K562 (cell line): Measurements from ENCODE around the gene KCTD18. TPM values are rescaled to one million over a fixed set of nuclear protein-coding genes. Genes with fewer than 3 reads are reported as not detected.

ENCODE experiments used
- ARID4B ChIP-seq: sonication (generic); formaldehyde crosslinking; IDR thresholded peaks from 2 replicates; pipeline ENCODE4 v1.8.0; 2022; ENCODE audit warnings: mild to moderate bottlenecking, missing genetic modification reagents
- CEBPG ChIP-seq, 3 experiments: fragments of 200-800 bp in 1 of 3; sonication (Bioruptor generic) in 1 of 3; sonication (generic) in 1 of 3; formaldehyde crosslinking in 1 of 3; IDR thresholded peaks in 2 of 3; conservative IDR thresholded peaks in 1 of 3; 2 replicates each; pipeline versions ENCODE4 v1.6.1 to v1.8.0; 2016 to 2022; ENCODE audit warnings: missing compliant biosample characterization in 2 of 3, missing genetic modification characterization in 2 of 3, mild to moderate bottlenecking in 1 of 3, missing genetic modification reagents in 1 of 3
- ETV5 ChIP-seq: sonication (generic); formaldehyde crosslinking; IDR thresholded peaks from 2 replicates; pipeline ENCODE4 v1.4.0; 2020; ENCODE audit warnings: low read depth, mild to moderate bottlenecking, missing genetic modification reagents
- GATAD2B ChIP-seq: fragments of 450-650 bp; IDR thresholded peaks from 2 replicates; pipeline ENCODE4 v1.6.1; 2017; ENCODE audit warnings: mild to moderate bottlenecking, borderline replicate concordance
- HDAC2 ChIP-seq: fragments of 450-650 bp; IDR thresholded peaks from 2 replicates; pipeline ENCODE4 v1.6.1; 2016; ENCODE audit warnings: mild to moderate bottlenecking
- MXD1 ChIP-seq: fragments of 250-450 bp; sonication (Bioruptor Pico); IDR thresholded peaks from 2 replicates; pipeline ENCODE4 v1.8.0; 2021; ENCODE audit warnings: borderline replicate concordance, mild to moderate bottlenecking, moderate library complexity; ENCODE audit not compliant: poor library complexity, severe bottlenecking
- NFRKB ChIP-seq: fragments of 450-650 bp; IDR thresholded peaks from 2 replicates; pipeline ENCODE4 v1.6.1; 2016; ENCODE audit warnings: low read depth
- NR2C2 ChIP-seq, 2 experiments: fragments of 200-800 bp in 1 of 2; sonication (Bioruptor generic) in 1 of 2; sonication (generic) in 1 of 2; formaldehyde crosslinking in 1 of 2; IDR thresholded peaks; 2 replicates each; pipeline versions ENCODE4 v1.6.1 to v1.8.0; 2016 to 2022; ENCODE audit warnings: mild to moderate bottlenecking in 1 of 2, missing compliant biosample characterization in 1 of 2, missing genetic modification characterization in 1 of 2, missing genetic modification reagents in 1 of 2
- POLR2A ChIP-seq: fragments of 450-650 bp; conservative IDR thresholded peaks from 2 replicates; pipeline ENCODE4 v1.6.1; 2016
- RB1 ChIP-seq: fragments of 450-650 bp; IDR thresholded peaks from 2 replicates; pipeline ENCODE4 v1.6.1; 2017; ENCODE audit warnings: low read depth, mild to moderate bottlenecking
- SMAD4 ChIP-seq: fragments of 250-450 bp; sonication (Bioruptor Pico); conservative IDR thresholded peaks from 2 replicates; pipeline ENCODE4 v1.8.0; 2021; ENCODE audit warnings: inconsistent platforms, mild to moderate bottlenecking, moderate library complexity
- SOX6 ChIP-seq: fragments of 450-650 bp; IDR thresholded peaks from 2 replicates; pipeline ENCODE4 v1.6.1; 2014; ENCODE audit warnings: mild to moderate bottlenecking
- ZFX ChIP-seq: sonication (generic); formaldehyde crosslinking; IDR thresholded peaks from 2 replicates; pipeline ENCODE4 v1.8.0; 2022; ENCODE audit warnings: mild to moderate bottlenecking, missing genetic modification reagents, moderate library complexity
- ZNF639 ChIP-seq, 2 experiments: fragments of 200-800 bp in 1 of 2; sonication (Bioruptor generic) in 1 of 2; sonication (generic) in 1 of 2; formaldehyde crosslinking in 1 of 2; IDR thresholded peaks in 1 of 2; conservative IDR thresholded peaks in 1 of 2; 2 replicates each; pipeline versions ENCODE4 v1.5.0 to v1.6.1; 2016 to 2020; ENCODE audit warnings: missing compliant biosample characterization in 1 of 2, missing genetic modification characterization in 1 of 2, missing genetic modification reagents in 1 of 2
- polyA plus RNA-seq, 8 experiments: library from polyadenylated mRNA; depleted of rRNA in 4 of 8; stranded (reverse) in 5 of 8; unstranded in 3 of 8; fragments of >200 nt; fragmentation: Nextera tagmentation in 2 of 8; fragmentation: Illumina TruSeq in 1 of 8; extraction: Ambion mirVana in 2 of 8; extraction: Trizol in 1 of 8; gene quantifications; 2 replicates each; pipeline versions ENCODE4 v1.2.1 to v1.2.3, GENCODE V29; 2011 to 2014; ENCODE audit warnings: inconsistent platforms in 1 of 8, missing spikeins in 1 of 8
- total RNA-seq, 7 experiments: library from RNA; depleted of rRNA in 6 of 7; stranded (reverse); fragments of >200 nt in 6 of 7; fragmentation: Illumina TruSeq in 2 of 7; extraction: Trizol in 2 of 7; gene quantifications; 2 replicates each; pipeline versions ENCODE4 v1.2.1 to v1.2.3, GENCODE V29; 2011 to 2021; ENCODE audit warnings: low replicate concordance in 1 of 7

The KCTD18 gene
- total and polyA plus RNA-seq, 9 of the 15 experiments (the other 6 are each of a cell fraction or from before 2014, with no cell fraction given), result 0.39 to 5.4 (median 3.8) TPM

DNA sequence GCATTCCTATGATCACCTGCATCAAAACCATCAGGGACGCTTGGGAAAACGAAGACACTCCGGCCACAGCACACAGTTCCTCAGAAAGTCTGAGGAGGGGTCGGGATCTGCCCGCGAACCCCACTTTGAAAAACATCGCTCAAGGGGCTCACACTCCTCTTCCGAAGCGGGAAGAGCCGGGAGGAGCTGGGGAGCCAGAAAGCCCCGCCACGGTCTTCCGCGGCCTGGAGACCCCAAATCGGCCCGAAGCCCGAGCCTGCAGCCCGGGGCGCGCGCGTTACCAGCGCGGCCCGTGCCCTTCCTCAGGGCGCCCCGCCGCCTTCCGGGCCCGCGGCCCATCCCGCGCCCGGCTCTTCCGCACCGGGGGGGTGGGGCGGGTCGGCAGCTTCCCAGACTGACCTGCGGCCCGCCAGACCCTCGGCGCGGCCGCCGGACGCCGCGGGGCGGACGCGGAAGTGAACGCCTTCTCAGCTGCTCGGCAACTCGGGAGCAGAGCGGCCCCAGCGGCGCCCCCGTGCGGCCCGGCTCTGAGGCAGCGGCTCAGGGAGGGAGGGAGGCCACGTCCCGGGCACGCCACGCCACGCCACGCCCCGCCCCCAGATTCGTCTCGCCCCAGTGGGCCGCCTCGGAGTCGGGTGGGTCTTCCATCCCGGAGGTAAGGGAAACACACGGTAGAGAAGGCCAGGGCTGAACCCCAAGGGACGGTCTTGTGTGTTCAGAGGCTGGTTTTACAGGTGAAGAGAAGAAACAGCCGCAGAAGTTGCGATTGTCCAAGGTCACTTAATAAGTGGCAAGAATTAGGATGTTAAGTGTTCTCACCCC lies at the start of gene KCTD18 (continued):
- TF ChIP-seq ARID4B (CRISPR knock-in tag) (peak; percentile 80), ZNF639 (CRISPR knock-in tag; conservative IDR thresholded peaks at IDR 0.05 in 1 of 2, IDR thresholded peaks at IDR 0.05 in 1 of 2) (peak in 1 of 2 experiments; percentile 77; a peak in 2 of 4 replicates), MXD1 (CRISPR knock-in tag) (no peak), GATAD2B (peak; percentile 99), ZFX (CRISPR knock-in tag) (peak; percentile 80), CEBPG (CRISPR knock-in tag; IDR thresholded peaks at IDR 0.05) (no peak), CEBPG (tag; conservative IDR thresholded peaks at IDR 0.05 in 1 of 2, IDR thresholded peaks at IDR 0.05 in 1 of 2) (no peak), RB1 (peak; percentile 82), POLR2A (peak; percentile 62; the same call in 1 of the 2 replicates), HDAC2 (0 out of 2 replicates have a peak, but pooled peaks have one; percentile 37), NFRKB (0 out of 2 replicates have a peak, but pooled peaks have one; percentile 23), ETV5 (CRISPR knock-in tag) (peak; percentile 68), SOX6 (peak; percentile 34; the same call in 1 of the 2 replicates), SMAD4 (CRISPR knock-in tag) (peak; percentile 81), NR2C2 (CRISPR knock-in tag; IDR thresholded peaks at IDR 0.05) (no peak), NR2C2 (tag; IDR thresholded peaks at IDR 0.05) (peak; percentile 21; the same call in 1 of the 2 replicates)
